HG03565 (cell line): Measurements from ENCODE around the gene THSD4.

Experiments
- ATAC-seq: cut with Tn5 transposase; IDR thresholded peaks from one replicate; pipeline ENCODE4 v1.9.1; 2021; ENCODE audit warnings: mild to moderate bottlenecking, moderate library complexity; ENCODE audit not compliant: unreplicated experiment

Gene THSD4

DNA sequence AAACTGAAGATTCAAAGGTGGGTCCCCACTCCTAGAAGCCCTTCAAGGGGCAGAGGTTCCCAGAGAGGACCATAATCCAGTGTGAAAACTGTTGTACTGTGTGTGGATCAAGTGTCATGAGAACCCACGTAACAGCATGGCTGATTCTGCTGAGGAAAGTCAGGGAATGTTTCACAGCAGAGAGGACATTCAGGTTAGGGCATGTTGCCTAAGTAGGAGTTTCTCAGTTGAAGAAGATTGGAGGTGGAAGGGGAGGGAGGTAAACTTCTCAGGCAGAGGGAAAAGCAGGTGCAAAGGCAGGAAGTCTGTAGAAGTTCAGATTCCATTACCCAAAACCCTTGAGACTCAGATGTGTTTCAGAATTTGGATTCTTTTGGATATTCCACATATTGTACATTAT lies 448.9 kb downstream of the THSD4 start:
- no peak for ATAC-seq

DNA sequence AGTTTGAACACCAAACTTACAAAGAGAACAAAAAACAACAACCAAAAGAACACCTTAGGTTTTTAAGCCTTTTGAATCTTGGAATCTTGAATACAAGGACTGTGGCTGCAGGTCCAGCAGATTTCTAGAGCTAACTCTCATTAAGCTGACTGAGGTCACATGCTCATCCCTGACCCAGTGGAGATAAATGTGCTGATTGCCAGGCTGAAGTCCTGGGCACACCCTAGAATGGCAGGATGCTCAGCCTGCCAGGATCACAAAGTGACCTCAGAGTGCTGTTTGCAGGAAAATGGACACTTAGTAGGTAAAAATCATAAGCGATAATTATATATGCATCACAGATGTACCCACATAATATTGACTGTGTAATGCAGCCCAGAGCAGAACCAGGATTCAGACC lies 449.7 kb downstream of the THSD4 start:
- ATAC-seq = no peak

DNA sequence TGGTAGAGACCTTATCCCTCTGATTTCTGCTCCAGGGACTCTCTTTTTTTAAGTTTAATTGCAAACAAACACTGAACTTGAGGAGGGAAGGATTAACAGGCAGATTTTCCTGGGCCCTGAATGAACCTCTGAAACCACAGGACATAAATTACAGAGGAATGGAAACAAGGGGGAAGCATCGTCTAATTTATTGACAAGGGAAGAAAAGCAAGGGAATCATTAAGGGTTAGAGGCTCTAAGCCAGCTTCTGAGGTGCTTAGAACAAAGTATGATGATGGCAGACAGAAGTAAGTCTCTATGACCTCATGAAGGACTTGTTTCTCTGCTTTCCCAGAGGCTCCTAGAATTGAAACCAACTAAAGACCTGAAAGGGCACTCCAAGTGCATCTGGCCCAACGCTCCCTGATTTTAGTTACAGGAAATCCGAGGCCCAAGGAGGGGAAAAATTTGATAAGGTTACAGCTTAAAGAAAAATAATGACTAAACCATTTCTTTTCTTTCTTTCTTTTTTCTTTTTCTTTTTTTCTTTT lies 450.4 kb downstream of the THSD4 start:
- no peak for ATAC-seq

DNA sequence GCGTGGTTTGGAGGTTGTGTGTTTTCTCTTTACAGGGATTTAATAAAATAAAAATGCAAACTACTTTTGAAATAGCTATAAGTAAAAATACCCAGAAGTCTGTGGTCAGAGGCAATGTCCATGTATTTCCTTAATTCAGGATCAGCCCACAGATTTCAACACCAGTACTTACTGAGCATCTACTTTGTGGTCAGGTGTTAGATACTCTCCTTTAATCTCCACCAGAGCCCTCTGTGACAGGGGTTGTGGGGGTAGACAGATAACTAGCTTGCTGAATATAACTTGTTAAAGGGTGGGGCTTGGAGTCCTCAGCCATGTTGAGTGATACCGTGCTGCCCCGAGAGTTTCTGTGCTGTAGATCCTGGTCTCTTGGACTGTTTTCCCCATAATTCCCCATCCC lies 451.0 kb downstream of the THSD4 start:
- ATAC-seq = no peak

DNA sequence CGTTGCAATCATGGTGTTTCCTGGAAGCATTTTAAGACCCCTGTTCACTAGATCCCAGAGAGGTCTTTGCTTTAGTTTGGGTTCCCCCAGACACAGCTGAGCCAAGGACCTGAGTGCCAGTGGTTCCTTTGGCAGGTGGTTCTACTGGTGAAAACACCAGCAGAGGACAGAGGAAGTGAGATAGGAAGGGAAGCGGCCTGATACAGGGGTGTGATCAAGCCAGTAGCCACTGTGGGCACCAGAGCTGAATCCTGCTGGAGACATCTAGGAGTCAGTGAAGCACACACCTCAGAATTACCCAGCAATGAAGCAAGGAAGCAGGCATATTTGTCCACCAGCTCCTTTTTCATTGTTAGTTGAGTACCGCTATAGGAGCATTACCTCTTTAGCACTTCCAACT lies 451.9 kb downstream of the THSD4 start:
- no peak for ATAC-seq

DNA sequence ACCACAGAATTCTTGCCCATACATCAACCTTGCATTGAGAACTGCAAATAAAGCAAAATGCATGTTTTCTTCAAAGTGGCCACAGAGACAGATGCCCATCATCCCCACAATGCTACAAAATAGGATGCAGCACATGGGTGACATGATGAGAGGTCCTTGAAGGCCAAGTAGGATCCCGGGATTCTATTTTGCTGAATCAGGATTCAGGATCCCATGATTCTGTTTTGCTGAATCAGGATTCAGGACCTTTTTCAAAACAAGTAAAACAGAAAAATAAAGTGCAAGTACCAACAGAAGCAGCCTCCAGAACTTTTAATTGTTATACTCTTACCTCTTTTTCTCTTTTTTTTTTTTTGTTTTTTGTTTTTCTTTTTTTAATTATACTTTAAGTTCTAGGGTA lies 453.0 kb downstream of the THSD4 start:
- ATAC-seq = no peak

DNA sequence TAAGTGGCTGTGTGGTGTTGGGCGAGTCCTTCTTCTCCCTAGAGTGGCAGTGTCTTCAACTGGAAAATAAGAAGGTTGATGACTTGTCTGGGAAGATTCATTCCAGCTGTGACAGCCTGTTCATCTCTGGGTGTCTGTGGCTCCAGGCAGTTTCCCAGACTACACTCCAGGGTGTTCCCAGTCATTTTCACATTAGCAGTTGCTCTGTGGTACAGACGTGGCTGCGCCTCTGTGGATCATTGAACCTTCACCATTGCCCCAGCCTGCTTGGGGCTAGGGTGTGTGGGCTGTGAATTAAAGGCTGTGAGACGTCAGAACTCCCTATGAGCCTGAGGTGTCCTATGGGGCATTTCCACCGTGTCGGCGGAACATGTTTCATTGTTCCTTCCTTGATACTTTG lies 455.5 kb downstream of the THSD4 start:
- ATAC-seq = no peak

DNA sequence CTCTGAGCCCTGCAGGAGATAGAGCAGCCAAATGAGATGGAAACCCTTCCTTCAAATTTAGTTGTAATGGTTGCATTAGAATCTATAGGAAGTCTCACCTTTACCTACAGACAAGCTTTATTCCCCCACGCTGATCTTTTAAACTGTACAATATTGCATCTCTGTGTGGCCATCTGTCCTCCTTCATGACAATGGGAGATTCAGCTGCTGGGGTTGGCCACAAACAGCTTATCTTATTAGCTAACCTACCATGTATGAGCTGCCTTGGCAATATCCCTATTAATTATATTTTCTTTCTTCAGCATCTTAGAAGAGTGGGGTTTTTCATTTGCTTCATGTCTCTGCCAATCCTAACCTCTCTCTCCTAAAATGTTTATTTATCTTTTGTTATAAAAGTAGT lies 456.4 kb downstream of the THSD4 start:
- ATAC-seq = no peak

DNA sequence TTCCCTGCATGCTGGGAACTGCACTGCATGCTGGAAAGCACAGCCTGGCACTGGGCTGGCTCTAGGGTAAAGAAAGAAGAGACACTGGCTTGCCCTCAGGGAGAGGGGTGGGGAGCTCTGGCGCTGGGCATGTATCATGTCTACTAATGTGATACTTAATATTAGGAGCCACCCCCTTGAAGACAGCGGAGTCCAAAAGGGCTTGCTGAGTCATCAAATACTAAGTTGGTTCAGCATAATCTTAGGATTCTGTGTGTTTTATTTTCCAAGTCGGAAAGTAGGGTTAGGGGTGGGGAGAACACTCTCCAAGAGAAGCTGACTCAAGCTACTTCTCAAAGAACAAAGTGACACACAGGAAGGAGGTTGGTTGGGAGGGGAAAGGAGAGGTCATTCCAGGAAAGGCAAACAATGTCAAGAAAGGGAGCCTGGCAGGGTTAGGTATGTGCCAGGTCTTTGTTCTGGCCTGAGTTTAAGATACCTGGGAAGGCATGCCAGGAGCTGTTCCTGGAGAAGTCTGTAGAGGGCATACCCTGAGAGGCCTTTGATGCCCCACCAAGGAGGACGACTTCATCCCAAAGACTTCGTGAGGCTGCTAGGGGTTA lies 457.3 kb downstream of the THSD4 start:
- ATAC-seq = no peak

DNA sequence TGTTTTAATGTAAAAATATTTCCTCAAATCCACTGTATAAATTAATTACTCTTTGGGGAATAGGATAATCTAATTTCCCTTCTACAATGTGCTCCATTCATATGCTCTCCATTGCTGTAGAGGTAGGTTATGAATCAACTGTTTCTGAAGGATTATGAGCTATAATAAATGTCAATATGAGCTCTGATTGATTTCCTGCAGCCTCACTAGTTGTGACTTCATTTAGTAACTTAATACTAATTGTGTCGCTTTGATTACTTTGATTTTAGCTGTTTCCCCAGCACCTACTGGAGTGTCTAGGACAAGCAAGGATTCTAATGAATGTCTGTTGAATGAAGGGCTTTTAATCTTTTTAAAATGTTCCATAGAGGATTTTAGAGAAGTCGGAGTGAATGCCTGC lies 458.3 kb downstream of the THSD4 start:
- ATAC-seq = no peak

DNA sequence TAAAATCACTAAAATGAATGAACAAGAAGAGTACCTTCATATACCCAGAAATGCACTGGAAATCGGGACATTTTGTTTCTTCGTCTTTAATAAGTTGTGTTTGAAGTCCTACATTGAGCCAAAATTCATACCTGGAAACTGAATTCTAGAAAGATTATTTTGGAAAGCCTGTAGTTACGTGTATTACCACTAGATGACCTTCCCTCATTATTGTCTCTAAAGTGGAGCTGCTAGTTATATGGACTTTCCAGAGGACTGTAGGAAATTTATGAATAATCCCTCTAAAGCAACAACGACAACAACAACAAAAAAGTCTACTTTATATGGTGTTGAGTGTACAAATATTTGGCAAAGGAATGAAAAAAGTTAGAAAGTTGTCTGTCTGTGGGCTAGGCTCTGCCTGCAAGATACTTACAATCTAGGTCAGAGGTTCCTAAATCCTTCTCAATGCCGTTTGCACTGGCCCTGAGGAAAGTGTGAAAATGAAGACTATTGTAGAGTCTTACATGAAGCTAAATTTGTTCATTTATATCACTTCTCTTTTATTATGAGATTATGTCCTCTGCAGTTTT lies 460.3 kb downstream of the THSD4 start:
- ATAC-seq = no peak

DNA sequence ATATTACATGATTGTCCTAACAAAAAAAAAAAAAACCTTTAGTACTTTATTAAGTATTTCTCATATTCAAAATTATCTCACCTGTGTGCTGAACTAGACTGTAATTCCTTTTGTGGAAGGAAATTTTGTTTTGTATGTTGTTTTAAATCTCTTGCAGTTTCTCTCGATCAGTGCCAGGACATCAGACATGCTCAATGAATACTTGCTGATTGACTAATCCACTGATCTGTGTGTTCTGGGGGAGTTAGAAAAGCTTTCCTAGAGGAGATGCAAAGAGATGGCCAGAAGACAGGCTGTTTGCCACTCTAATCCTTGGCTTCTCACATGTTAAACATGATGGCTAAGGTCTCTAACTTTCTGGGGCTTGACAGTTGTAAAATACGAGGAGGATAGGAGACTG lies 461.8 kb downstream of the THSD4 start:
- no peak for ATAC-seq

DNA sequence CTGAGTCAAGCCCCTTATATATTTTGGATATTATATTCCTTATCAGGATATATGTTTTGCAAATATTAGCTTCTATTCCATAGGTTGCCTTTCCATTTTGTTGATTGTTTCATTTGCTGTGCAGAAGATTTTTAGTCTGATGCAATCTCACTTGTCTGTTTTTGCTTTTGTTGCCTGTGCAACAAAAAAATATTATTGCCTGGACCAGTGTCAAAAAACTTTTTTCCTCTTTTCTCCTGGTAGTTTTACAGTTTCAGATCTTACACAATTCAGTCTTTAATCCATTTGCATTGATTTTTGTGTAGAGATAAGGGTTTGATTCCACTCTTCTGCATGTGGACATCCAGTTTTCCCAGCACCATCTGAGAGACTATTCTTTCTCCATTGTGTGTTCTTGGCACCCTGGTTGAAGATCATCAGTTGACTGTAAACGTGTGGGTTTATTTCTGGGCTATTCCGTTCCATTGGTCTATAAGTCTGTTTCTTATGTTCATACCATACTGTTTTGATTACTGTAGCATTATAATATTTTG lies 466.2 kb downstream of the THSD4 start:
- no peak for ATAC-seq

DNA sequence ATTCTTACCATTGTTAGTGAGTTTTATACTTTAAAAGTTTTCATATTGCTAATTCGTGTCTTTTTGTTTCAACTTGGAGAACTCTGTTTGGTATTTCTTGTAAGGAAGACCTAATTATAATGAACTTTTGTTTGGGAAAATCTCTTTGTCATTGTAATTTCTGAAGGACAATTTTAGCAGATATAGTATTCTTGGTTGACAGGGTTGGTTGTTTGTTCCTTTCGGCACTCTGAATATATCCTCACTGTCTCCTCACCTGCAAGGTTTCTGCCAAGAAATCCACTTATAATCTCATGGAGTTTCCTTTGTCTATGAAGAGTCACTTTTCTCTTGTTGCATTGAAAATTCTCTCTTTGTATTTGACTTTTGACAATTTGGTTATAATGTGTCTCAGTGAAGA lies 469.9 kb downstream of the THSD4 start:
- no peak for ATAC-seq

DNA sequence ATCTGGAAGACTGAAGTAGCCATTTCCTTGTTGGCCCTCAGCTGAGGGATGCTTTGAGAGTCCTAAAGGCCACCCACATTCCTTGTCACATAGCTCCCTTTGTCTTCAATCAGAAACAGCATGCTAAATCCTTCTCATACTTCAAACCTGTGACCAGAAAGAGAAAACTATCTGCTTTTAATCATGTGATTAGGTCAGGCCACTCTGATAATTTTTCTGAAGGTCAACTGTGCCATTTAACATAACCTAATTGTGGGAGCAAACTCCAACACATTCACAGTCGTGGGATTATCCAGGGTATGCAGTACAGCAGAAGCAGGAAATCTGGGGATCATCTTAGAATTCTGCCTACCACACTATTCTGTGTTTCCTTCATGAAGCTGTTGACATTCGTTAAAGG lies 471.2 kb downstream of the THSD4 start:
- ATAC-seq = no peak

DNA sequence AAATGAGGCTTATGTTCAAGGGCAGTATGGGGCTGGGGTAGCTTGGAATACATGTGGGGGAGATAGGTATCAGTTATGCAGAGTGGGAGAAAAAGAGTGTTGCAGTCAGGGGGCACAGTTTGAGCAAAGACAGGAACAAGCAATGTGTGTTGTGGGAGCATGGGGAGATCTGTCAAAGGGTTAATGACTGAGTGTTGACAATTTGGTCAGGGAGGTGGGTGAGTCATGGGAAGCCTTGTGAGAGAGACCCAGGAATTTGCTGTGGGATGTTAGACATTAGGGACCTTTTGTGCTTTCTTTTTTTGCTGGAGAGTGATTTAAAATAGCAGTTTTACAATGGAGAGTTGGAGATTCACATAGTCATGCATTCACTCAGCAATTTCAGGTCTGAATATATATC lies 473.5 kb downstream of the THSD4 start:
- no peak for ATAC-seq

DNA sequence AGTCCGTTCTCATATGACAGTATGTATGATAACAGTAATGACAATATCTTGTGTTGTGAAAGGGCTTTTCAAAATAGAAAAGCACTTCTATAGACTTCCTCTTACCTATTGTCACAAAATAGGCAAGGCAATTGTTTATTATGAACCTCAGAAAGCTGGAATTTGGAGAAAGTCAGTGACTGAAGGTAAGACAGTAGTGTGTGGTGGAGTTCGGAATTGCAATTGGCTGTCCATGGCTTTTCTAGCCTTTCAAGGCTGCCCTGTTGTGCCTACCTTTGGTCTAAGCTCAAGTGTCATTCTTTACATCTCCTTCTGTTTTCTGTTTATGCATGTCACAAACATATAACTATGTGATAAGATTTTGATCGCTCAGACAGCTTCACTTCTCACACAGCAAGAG lies 475.8 kb downstream of the THSD4 start:
- no peak for ATAC-seq

DNA sequence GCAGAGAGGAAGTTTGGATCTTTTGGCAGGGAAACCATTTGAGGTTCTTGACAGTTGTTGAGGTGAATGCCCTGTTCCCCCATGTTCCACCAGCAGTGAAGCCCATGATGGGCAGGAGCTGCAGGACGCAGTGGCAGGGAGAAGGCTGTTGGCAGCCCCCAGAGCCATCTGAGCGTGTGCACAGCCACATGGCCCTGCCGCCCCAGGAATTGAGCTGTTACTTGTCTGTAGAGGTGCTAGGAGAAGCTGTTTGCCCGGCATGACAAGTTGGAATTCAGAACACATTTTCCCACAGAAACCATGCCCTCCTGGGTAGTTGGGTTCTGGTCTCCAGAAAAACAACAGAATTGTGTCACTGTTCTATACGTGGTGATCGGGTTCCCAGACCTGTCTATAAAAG lies 476.9 kb downstream of the THSD4 start:
- no peak for ATAC-seq

DNA sequence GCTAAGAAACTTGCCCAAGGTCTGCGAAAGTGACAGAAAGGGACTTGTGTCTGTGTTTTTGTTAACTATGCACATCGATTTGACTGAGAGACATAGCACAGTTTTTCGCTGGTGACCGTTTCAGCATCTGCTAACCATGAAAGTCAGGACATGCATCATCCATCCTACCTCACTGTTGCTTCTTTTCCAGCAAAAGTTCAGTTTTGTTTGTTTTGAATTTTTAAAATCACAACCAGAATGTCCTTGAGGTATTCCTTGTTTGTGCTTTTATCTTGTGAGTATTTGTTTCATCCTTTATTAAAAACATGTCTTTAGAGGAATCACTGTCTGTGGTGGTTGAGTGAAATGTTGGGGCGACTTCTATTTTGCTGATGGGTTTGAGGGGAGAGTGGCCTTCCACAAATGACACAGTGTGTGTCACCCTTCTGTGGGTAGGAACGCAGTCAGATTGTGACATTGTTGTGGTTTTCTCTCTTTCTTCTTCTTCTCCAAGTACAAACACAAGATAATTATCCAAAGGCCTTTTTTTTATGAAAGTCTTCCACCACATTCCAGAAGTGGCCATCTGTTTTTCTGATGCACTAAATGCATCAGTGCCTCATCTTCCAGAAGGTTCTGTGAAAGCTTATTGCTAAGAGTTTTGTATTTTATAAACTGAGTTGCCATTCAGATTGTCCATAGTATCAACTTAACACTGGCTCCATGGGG lies 480.7 kb downstream of the THSD4 start:
- ATAC-seq = no peak

DNA sequence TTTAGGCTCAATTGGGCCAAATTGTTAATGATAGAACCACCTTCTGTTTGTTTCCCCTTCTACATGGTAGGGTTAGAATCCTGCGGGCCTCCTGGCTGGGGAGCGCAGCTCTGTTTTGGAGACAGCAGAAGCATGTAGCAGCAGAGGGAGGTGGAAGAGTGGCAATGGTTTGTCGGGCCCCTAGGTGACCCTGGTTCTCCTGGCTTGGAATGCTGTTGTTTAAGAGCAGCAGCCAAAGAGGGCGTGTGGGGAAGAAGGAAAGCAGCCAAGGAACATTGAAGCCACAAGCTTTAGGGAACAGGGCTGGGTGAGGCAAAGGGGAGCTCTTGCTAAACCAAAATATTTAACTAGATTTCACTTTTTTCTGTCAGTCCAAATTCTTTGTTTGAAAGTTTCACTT lies 481.4 kb downstream of the THSD4 start:
- ATAC-seq = no peak

DNA sequence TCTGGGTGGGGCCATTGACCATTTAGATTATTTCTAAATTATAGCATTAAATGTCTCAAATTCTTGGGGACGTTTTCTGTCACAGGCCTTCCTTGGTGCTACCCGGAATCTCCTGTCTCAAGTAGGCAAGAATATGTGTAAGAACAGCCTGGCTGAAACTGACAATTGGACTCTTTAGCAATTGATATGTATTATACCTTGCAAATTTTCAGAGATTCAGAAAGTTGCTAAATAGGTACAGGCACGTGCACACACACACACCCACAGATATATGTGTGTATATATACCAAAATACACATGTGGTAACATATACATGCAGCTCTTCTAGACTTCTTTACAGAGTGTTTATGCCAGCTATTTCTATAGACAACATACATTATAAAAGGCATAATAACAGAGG lies 481.9 kb downstream of the THSD4 start:
- ATAC-seq = no peak

DNA sequence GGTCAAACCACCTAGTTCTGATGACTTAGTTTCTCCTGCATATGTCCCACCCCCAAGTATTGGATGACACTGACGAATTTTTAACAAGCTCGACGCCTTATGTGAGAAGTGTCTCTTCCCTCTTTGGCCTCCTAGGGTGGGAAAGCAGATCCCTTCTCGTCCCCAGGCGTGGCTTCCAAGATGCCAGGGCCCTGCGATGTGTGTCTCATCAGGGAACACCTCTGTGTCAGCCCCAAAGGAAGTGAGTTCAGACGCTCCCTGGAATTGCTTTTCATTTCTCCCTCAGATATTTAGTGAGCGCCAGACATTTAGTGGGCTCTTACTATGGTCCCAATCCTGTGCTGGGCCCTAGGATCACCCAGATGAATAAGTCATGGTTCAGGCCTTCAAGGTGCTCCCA lies 482.4 kb downstream of the THSD4 start:
- no peak for ATAC-seq
